Middle frontal gyrus (tissue), 1 donor: ENCODE results near the gene TLE7.

Experiments
- DNase-seq: peaks from one replicate; pipeline ENCODE4 v3.0.0-alpha.2; 2015; ENCODE audit warnings: low spot score; ENCODE audit errors: extremely low spot score

The TLE7 gene

GRCh38 chr16:71449020-71449419 lies 7.2 kb upstream of the TLE7 start:
- no peak for DNase-seq

- DNase-seq, result no peak
Observed at GRCh38 chr16:71448274-71448866, 6.5 kb upstream of the TLE7 start.

DNA sequence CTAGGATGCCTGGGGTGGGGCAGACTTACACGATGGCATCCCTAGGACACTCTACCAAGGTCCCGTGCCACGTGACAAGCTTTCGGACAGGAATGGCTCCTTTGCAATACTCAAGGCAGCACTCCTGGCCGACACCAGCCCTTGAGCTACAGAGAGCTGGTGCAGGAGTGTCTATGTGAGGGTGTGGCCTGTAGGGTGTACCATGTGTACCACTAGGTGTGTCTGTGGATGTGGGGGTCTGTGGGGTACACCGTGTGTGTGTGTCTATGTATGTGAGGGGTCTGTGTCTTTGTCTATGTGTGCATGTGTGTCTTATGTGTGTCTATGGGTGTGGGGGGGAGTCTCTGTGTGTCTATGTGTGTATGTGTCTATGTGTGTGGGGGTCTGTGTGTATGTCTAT lies 1.9 kb upstream of the TLE7 start:
- no peak for DNase-seq

- DNase-seq, result no peak
Observed at GRCh38 chr16:71441348-71442050, 355 bp downstream of the TLE7 start.

- DNase-seq, result no peak
Observed at GRCh38 chr16:71440669-71441347, 1.0 kb downstream of the TLE7 start.

GRCh38 chr16:71439523-71439922 lies 2.3 kb downstream of the TLE7 start:
- no peak for DNase-seq

GRCh38 chr16:71436473-71436872 lies 5.4 kb downstream of the TLE7 start:
- no peak for DNase-seq

- DNase-seq, result no peak
Observed at GRCh38 chr16:71432906-71433305, 8.9 kb downstream of the TLE7 start.

- no peak for DNase-seq
Observed at GRCh38 chr16:71431991-71432390, 9.9 kb downstream of the TLE7 start.

- no peak for DNase-seq
Observed at GRCh38 chr16:71431176-71431575, 10.7 kb downstream of the TLE7 start.

GRCh38 chr16:71430744-71431143 lies 11.1 kb downstream of the TLE7 start:
- DNase-seq, result no peak

DNA sequence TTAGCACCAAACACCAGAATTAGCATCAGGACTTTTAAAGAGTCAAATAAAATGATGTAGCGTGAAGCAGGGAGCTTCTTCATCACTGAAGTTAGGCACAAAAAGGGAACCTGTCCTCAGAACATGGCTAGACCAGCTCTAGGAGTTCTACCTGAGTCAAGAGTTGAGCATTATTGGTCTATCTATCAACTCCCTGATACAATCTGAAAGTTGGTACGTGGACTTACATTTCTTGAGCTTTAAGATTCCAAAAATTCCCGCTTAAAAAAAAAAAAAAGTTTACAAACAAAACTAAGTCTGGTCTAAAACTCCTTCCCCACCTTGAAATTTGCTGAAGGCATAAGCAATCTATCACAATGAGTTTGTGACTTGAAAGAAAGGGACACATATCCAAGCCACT lies 12.3 kb downstream of the TLE7 start:
- no peak for DNase-seq

GRCh38 chr16:71428883-71429282 lies 13.0 kb downstream of the TLE7 start:
- DNase-seq, result no peak

DNA sequence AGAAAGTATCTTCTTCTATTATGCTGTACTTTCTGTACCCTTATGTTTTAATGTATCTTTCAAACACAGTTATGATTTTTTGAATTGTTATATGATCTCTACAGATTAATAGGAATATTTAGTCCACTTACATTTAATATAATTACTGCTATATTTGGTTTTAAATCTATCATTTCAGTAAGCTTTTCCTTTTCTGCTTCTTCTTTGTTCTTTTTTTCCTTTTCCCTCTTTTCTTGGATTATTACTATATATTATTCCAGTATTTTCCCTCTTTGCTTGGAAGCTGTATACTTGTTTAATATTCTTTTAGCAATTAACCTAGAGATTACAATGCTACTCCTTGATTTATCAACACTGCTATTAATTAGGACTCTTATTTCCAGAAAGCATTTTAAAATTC lies 13.5 kb downstream of the TLE7 start:
- no peak for DNase-seq

- no peak for DNase-seq
Observed at GRCh38 chr16:71426880-71427615, 14.8 kb downstream of the TLE7 start.

GRCh38 chr16:71426069-71426879 lies 15.6 kb downstream of the TLE7 start:
- no peak for DNase-seq

DNA sequence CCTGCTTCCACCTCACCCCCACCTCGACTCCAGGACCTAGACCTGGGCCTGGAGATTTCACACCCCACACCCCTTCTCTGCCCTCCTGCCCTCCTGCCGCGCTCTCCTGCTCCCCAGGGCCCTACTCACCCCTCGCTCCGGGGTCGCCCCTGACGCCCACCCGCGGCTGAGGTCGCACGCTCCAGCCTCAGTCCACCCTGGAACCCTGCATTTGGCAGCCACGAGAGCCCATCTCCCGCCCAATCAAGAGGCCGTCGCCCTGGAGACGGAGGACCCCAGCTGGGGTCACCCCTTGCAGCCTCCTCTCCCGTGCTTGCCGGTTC lies 16.1 kb downstream of the TLE7 start:
- no peak for DNase-seq

DNA sequence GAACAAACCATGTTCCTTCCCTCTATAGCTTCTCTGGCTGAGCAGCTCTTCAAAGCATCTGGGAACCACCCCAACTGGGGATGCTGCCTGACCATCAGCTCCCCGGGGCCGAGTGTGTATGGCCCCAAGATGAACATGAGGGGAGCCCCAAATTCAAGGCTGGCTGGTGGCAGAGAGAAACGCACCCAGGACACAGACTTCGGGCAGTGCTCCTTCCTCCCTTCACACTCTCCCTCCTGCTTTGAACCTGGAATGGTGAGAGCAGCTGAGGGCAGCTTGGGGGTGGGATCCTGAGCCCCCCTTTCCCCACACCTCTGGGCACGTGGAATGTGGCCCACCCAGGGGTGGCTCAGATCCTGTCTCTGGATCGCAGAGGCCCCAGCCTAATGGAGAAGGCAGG lies 17.2 kb downstream of the TLE7 start:
- no peak for DNase-seq

- DNase-seq, result no peak
Observed at GRCh38 chr16:71423865-71424264, 18.0 kb downstream of the TLE7 start.

- DNase-seq, result no peak
Observed at GRCh38 chr16:71423016-71423415, 18.8 kb downstream of the TLE7 start.

- no peak for DNase-seq
Observed at GRCh38 chr16:71421911-71422310, 19.9 kb downstream of the TLE7 start.
